Erythroblast (primary cell): ENCODE results near the gene AKT1S1.

Source experiments
- GATA1 ChIP-seq: IDR thresholded peaks from 2 replicates; pipeline ENCODE4 v1.6.1; 2011; ENCODE audit warnings: low read depth, mild to moderate bottlenecking, control low read depth, low read length, moderate library complexity
- POLR2A ChIP-seq: IDR thresholded peaks from 2 replicates; pipeline ENCODE4 v1.6.1; 2011; ENCODE audit warnings: mild to moderate bottlenecking, low read length

DNA sequence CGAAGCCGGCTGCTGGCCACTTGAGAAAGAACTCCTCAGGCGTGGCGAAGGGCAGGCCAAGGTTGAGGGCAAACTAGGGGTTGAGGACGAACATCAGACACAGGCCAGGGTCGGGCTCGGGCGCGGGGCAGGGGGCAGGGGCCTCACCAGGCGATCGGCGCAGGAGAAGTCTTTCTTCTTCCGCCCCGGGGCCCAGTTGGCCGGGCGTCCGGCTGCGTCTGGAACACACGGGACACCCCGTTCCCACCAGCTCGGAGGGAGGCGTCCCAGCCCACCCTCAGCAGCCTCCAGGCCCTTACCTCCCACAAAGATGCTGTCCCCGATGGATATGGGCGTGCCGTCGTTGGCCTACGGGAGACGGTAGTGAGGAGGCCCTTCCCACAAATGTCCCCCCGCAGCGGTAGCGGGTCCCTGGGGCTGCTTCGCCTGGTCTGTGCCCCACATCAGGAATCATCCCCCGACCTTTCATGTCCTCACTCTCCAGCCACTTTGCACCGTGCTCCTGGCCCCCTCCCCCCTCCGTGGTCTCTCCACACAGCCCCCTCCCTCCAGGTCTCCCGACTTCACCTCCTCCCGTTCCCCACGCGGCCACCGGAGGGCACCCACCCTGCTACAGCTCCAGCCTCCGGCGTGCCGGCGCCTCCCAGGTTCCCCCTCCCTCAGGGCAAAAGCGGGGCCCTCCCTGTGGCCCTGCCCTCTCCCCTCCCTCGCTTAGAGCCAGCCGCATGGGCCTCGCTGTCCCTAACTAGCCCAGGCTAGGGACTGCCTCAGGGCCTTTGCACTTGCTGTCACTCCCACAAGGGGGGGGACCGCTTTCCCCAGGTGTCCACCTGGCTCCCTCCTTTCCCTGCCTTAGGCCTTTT, 14.5 kb downstream of the AKT1S1 start:
- TF ChIP-seq POLR2A = no peak
- TF ChIP-seq GATA1 = no peak
